Glutamatergic neuron (in vitro differentiated cells): ENCODE data around the gene CDR2L. TPM values are rescaled to one million over a fixed set of nuclear protein-coding genes. Genes with fewer than 3 reads are reported as not detected.
"Not testable (repeated sequence)": the region's sequence is repeated elsewhere in the genome, so short reads cannot be mapped to it uniquely, and the experiment has no call there.

Experiments used
- DNase-seq: peaks from one replicate; pipeline ENCODE4 v3.0.0; 2022
- H3K27ac Mint-ChIP-seq: one replicate; pipeline ENCODE4 v1.8.0; 2020; ENCODE audit warnings: mild to moderate bottlenecking, mixed read lengths, inconsistent platforms; ENCODE audit not compliant: unreplicated experiment
- H3K27me3 Mint-ChIP-seq: one replicate; pipeline ENCODE4 v1.8.0; 2020; ENCODE audit warnings: mild to moderate bottlenecking, moderate library complexity, mixed read lengths, inconsistent platforms; ENCODE audit not compliant: unreplicated experiment
- H3K36me3 Mint-ChIP-seq: one replicate; pipeline ENCODE4 v1.8.0; 2020; ENCODE audit warnings: mild to moderate bottlenecking, mixed read lengths, inconsistent platforms; ENCODE audit not compliant: unreplicated experiment
- H3K4me1 Mint-ChIP-seq: one replicate; pipeline ENCODE4 v1.8.0; 2020; ENCODE audit warnings: mild to moderate bottlenecking, low read depth, mixed read lengths, inconsistent platforms; ENCODE audit not compliant: unreplicated experiment
- H3K4me3 Mint-ChIP-seq: one replicate; pipeline ENCODE4 v1.8.0; 2020; ENCODE audit warnings: mild to moderate bottlenecking, mixed read lengths, inconsistent platforms; ENCODE audit not compliant: unreplicated experiment
- H3K9me3 Mint-ChIP-seq: one replicate; pipeline ENCODE4 v1.8.0; 2020; ENCODE audit warnings: mild to moderate bottlenecking, moderate library complexity, mixed read lengths, inconsistent platforms; ENCODE audit not compliant: unreplicated experiment
- total RNA-seq: library from RNA; stranded (reverse); fragmentation: NEBNext Ultra II Directional; extraction: Animal tissue kit (Norgen Biotek cat#: 25700); gene quantifications from one replicate; pipeline ENCODE4 v1.2.1, GENCODE V29; 2021; ENCODE audit not compliant: unreplicated experiment
- TF ChIP-seq, protein P1 (sequence below): fragments of 200-600 bp; sonication (generic); IDR thresholded peaks from one replicate; pipeline ENCODE4 v1.5.0; 2021; ENCODE audit not compliant: partially characterized antibody, unreplicated experiment

The CDR2L gene
- total RNA-seq, 1 donor from 2014 or later: 59.4 TPM

GRCh38 chr17:74981979-74982662 lies 5.3 kb upstream of the CDR2L start:
- Mint-ChIP-seq H3K4me3 (peak overlapping the region; percentile 86), H3K27me3 (peaks cover 8% of the 10 kb centered on the region), H3K27ac (peak overlapping the region; percentile 99), H3K9me3 (peaks cover 20% of the 10 kb centered on the region), H3K4me1 (peaks cover 2% of the 10 kb centered on the region), H3K36me3 (no peaks in the 10 kb centered on the region)
- TF ChIP-seq, protein P1, sequence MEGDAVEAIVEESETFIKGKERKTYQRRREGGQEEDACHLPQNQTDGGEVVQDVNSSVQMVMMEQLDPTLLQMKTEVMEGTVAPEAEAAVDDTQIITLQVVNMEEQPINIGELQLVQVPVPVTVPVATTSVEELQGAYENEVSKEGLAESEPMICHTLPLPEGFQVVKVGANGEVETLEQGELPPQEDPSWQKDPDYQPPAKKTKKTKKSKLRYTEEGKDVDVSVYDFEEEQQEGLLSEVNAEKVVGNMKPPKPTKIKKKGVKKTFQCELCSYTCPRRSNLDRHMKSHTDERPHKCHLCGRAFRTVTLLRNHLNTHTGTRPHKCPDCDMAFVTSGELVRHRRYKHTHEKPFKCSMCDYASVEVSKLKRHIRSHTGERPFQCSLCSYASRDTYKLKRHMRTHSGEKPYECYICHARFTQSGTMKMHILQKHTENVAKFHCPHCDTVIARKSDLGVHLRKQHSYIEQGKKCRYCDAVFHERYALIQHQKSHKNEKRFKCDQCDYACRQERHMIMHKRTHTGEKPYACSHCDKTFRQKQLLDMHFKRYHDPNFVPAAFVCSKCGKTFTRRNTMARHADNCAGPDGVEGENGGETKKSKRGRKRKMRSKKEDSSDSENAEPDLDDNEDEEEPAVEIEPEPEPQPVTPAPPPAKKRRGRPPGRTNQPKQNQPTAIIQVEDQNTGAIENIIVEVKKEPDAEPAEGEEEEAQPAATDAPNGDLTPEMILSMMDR: peak; percentile 5
- DNase-seq: peak; percentile 97

DNA sequence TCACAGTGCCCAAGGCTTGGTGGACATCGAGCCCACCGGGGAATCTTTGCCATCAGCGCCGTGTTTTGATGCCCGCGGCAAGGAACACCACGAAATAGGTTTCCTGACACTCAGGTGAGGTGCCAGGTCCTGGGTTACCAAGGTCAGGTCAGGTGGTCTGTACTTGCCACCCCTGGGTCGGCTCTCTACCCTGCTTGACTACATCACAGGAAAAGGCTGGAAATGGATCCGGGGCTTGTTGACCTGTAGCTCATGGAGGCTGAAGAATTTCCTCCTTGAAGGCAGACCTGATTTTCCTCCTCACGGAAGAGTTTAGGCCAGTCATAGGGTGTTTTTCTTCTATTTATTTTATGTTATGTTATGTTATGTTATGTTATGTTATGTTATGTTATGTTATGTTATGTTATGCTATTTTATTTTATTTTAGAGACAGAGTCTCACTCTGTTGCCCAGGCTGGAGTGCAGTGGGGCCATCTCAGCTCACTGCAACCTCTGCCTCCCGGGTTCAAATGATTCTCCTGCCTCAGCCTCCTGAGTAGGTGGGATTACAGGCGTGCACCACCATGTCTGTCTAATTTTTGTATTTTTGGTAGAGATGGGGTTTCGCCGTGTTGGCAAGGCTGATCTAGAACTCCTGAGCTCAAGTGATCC lies 4.6 kb upstream of the CDR2L start:
- Mint-ChIP-seq H3K27ac (peak overlapping the region; percentile 99), H3K9me3 (peaks cover 22% of the 10 kb centered on the region), H3K4me3 (peak overlapping the region; percentile 86)
- DNase-seq, H3K36me3 Mint-ChIP-seq, H3K27me3 Mint-ChIP-seq, H3K4me1 Mint-ChIP-seq: not testable (repeated sequence)

DNA sequence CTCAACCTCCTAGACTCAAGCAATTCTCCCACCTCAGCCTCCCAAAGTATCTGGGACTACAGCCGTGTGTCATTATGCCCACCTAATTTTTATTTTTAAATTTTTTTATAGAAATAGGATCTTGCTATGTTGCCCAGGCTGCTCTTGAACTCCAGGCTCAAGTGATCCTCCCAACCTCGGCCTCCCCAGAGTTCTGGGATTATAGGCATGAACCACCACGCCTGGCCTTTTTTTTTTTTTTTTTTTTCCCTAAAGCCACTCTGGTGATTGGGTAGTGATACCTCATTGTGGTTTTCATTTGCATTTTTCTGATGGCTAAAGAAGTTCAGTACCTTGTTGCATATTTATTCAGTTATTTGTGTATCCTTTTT lies 1.2 kb upstream of the CDR2L start:
- H3K27me3 Mint-ChIP-seq: peaks cover 16% of the 10 kb centered on the region

GRCh38 chr17:74987909-74988711 lies 678 bp downstream of the CDR2L start:
- peak overlapping the region; percentile 97 for H3K27ac Mint-ChIP-seq
- H3K36me3 Mint-ChIP-seq: no peaks in the 10 kb centered on the region
- H3K27me3 Mint-ChIP-seq: peaks cover 18% of the 10 kb centered on the region
- H3K4me3 Mint-ChIP-seq: peak overlapping the region; percentile 93
- H3K9me3 Mint-ChIP-seq: peaks cover 16% of the 10 kb centered on the region
- TF ChIP-seq, protein P1: no peak
- DNase-seq: peak; percentile 78
- H3K4me1 Mint-ChIP-seq: peaks cover 14% of the 10 kb centered on the region

More for the DNA sequence above, 1.2 kb upstream of the CDR2L start:
- H3K27ac Mint-ChIP-seq: no peak overlapping the region
- peaks cover 16% of the 10 kb centered on the region for H3K9me3 Mint-ChIP-seq
- DNase-seq: no peak
- TF ChIP-seq, protein P1: no peak
- H3K36me3 Mint-ChIP-seq: no peaks in the 10 kb centered on the region
- peaks cover 12% of the 10 kb centered on the region for H3K4me1 Mint-ChIP-seq
- H3K4me3 Mint-ChIP-seq: peak overlapping the region; percentile 89

DNA sequence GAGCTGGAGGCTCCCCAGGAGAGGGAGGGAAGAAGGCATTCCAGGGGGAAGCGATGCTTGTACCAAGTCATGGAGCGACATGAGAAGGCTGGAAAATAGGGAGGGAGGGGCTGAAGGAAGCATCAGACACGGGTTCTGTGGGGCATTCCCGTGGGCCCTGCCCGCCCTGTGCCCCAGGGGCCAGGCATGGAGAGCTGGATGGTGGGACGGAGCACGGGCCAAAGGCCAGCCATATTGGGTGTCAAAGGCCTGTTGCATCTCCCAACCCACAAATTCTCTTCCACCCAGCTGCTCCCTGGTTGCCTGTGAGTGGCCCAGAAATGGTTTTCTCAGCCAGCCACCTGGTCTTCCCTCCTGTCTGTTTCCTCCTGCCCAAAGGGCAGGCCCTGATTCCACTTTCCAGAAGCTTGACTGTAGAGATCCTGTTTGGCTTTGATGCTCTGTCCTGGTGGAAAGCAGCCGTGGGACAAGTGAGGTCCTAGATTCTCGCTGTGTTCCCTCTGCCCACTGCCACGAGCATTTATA lies 3.2 kb downstream of the CDR2L start:
- H3K27ac Mint-ChIP-seq: peak overlapping the region; percentile 12

More for the DNA sequence above, 3.2 kb downstream of the CDR2L start:
- H3K36me3 Mint-ChIP-seq: no peaks in the 10 kb centered on the region
- peak overlapping the region; percentile 68 for H3K4me3 Mint-ChIP-seq
- TF ChIP-seq, protein P1: no peak
- peaks cover 20% of the 10 kb centered on the region for H3K27me3 Mint-ChIP-seq
- peaks cover 14% of the 10 kb centered on the region for H3K4me1 Mint-ChIP-seq
- H3K9me3 Mint-ChIP-seq: peaks cover 18% of the 10 kb centered on the region
- DNase-seq: no peak
